Right lung (tissue), 10 donors: ENCODE results near the gene EOLA2. TPM values are rescaled to one million over a fixed set of nuclear protein-coding genes. Genes with fewer than 3 reads are reported as not detected.
"Not testable (repeated sequence)": the region's sequence is repeated elsewhere in the genome, so short reads cannot be mapped to it uniquely, and the experiment has no call there.

ENCODE experiments used
- DNase-seq, 2 donors: peaks; one replicate each; pipeline ENCODE4 v3.0.0-alpha.2; 2013
- long read RNA-seq, 8 donors: transcript quantifications; one replicate each; lab custom pipeline, GENCODE V29; 2026
- polyA plus RNA-seq, 5 donors: library from polyadenylated mRNA; unstranded; fragments of 120-200 nt; gene quantifications; one replicate each; pipeline versions ENCODE4 v1.2.1 to v1.2.3, GENCODE V29; 2013; ENCODE audit warnings: inconsistent platforms in 1 of 5, low replicate concordance in 1 of 5; ENCODE audit not compliant: insufficient read length in 5 of 5, insufficient read depth in 1 of 5

Gene EOLA2
- 10 to 100 TPM; 24.3 to 30.2 (median 27.1) TPM for polyA plus RNA-seq
- long read RNA-seq, donor 1, partial matches to known transcripts: 0 of 5 reads
- long read RNA-seq, donor 1, other reads (novel, unspliced or antisense): 0 of 5 reads
- long read RNA-seq, donor 2, partial matches to known transcripts: 0 of 3 reads
- long read RNA-seq, donor 2, other reads (novel, unspliced or antisense): 0 of 3 reads
- long read RNA-seq, donor 3, partial matches to known transcripts: 0 of 6 reads
- long read RNA-seq, donor 3, other reads (novel, unspliced or antisense): 0 of 6 reads
- long read RNA-seq, donor 4, partial matches to known transcripts: 0 of 2 reads
- long read RNA-seq, donor 4, other reads (novel, unspliced or antisense): 0 of 2 reads
- long read RNA-seq, donor 5, transcript CXorf40B-203 (5 exons, 1,653 nt): major isoform, 5 of 10 reads
- long read RNA-seq, donor 5, partial matches to known transcripts: 0 of 10 reads
- long read RNA-seq, donor 5, other reads (novel, unspliced or antisense): 0 of 10 reads
- long read RNA-seq, donor 6, partial matches to known transcripts: 0 of 7 reads
- long read RNA-seq, donor 6, other reads (novel, unspliced or antisense): 0 of 7 reads
- long read RNA-seq, donor 7, partial matches to known transcripts: 0 of 7 reads
- long read RNA-seq, donor 7, other reads (novel, unspliced or antisense): 0 of 7 reads
- long read RNA-seq, donor 8, partial matches to known transcripts: 0 of 2 reads
- long read RNA-seq, donor 8, other reads (novel, unspliced or antisense): 0 of 2 reads

DNA sequence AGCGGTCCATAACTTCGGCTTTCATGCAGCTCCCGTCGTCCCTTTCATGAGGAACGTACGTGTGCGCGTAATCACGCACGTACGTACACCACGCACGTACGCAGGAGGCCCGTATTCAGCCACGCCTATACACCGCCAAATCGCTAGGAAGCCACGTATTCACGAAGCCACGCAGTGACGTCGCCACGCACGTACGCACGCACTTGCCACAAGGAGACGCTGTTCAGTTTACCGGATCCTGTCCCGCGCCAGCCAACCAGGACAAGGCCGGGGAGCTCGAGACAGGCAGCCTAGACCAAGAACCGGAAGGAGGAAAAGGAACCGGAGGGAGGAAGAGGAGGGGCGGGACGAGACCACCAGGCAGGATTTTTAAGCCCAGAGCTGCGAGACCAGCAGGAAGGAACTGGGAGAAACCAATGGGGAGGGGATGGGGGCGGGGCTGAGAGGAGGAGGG is at the start of gene EOLA2:
Gene EOLA2 (minus strand): TSS at position 65 of the 454 bp plus-strand sequence. CDS start 4,617 bp downstream, outside the sequence.
- peak; percentile 94 to 96 for DNase-seq

DNA sequence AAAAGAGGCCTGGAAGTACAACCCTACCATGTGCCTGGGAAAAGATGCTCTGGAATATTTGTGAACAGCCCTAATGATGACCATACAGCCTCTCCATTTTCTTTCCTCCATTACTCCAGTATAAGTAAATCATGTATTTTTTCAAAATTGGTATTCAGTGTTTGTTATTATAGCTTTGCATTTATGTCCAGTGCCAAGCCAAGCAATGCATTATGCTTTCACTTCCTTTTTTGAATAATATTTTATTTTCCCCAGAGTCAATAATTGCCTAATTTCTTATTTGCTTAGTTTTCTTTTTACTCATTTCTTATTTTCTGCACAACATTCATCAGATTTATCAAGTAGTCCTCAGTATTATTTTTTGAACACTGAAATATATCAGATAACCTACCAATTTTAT is 49.3 kb upstream of the EOLA2 start:
- DNase-seq: no peak

DNA sequence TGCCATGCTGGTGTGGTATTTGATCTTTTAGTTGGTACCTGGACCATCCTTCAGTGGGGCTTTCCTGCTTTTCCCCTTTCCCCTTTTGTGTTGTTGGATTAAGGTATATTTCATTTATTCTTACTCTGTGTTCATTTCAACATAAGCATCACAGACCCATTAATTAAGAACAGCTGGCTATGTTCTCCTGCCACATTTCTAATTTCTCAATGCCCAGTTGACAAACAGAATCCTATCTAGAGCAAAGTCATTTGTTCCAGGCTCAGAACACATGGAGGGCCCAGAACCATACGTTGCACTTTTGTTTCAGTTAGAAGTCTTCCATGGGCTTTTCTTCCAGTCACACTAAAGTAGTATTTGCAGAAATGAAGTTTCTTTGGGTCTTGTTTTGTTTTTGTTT is 46.1 kb upstream of the EOLA2 start:
- DNase-seq: no peak

DNA sequence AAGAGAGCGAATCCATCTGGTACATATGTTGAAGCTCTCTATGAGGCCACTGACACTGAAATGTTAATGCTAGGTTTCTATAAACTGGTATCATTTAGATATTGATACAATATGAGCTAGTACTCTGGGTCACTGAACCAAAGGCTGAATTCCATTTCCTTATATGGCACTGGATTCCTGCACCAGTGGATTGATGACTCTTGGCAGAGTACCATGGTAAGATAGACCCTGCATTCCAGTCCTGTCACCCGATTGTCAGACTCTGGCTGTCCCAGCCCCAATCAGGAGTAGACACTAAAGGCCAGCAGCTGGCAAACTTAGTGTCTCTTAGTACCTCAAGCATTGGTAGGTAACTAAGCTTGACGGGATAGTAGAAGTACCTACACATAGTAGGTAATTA is 44.0 kb upstream of the EOLA2 start:
- no peak for DNase-seq

DNA sequence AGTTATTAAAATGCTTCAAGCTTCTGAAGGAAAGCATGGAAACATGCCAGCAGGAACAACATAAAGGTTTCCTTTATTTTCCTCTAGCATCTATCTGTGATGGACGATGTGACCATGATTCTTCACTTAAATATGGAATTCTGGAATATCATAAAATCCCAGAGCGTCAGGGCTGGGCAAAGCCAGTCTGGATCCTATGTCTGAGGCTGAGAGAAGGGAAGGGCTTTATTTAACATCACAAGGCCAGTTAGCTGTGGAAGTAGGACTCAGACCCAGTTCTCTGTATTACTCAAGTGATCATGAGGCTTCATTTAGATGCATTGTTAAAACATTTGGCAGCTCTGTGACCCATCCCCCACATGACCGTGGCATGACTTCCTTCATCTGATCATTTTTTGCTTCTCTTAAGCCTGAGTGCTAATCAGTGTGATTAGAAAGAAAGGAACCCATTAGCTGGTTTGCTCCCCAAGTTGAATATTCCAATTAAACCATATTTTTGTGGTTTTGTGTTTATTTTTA is 40.9 kb upstream of the EOLA2 start:
- no peak for DNase-seq

DNA sequence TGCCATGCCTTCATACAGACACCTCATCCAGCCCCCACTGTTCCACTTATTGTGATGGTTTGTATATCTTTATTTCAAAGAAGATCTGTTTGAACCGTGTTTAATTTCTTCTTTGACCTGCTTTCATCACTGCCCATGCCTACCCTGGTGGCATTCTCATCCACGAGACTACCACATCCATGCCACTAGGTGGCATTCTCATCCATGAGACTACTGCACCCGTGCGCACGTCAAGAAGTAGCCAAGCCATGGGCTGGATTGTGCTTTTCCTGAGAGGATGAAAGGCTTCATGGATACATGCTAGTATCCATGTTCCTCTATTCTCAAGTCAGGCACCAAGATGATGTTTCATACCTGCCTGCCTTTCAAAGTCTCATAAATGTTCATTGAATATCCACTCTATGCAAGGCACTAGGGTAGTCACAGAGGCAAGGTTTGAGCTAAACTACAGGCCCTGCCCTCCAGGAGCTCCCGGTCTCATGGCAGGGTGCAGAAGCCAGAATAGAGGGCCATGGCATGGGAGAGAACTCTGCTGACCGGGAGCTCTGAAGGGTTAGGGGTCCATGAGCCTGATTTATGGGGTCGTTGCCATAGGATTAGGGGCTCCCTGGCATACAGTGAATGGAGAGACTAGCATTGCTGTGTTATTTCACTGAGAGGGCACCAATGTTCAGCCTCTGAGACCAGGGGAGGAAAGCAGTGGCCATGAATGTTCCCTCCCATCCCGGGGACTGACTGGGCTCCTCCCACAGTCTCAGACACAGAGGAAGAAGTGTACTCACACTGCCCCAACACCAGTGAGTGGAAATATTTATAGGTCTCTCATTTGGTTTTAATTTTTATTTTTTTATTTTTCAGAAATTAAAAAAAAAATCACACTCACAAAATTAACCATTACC is 24.8 kb upstream of the EOLA2 start:
- DNase-seq: peak; percentile 30 to 44

DNA sequence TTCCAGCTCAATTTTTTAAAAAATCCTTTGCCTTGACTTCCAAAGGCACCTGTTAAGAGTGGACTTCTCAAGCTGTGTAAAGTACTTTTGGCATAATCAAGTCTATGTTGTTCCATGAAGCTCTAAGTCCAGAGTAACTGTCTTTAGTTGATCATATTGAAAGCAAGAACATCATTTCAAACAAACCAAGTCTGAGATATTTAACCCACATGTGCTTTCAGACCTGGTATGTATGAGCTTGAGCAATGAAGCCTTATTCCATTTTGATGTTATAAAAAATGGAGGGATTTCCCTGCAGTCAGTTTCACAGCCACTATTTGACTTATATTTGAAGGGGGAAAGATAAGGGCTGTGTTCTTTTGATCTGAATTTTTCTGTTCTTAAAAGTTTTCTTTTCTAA is 23.7 kb upstream of the EOLA2 start:
- no peak for DNase-seq

DNA sequence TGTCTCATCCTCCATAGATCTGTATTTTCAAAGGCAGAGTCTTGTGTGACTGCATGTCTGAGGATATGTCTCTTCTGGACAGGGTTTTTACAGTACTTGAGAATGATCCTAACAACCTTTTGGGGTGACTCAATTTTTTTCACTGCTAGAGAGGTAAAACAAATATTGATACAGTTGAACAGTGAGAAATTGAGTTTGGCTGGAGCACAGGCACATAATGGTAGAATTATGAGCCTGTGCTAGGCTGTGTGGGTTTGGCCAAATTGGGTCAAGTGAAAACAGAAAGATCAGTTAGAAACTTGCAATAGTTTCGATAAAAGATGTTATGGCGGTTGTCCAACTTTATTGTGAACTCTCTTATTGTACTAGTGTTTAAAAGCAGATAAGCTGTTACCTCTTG is 23.3 kb upstream of the EOLA2 start:
- DNase-seq: no peak

DNA sequence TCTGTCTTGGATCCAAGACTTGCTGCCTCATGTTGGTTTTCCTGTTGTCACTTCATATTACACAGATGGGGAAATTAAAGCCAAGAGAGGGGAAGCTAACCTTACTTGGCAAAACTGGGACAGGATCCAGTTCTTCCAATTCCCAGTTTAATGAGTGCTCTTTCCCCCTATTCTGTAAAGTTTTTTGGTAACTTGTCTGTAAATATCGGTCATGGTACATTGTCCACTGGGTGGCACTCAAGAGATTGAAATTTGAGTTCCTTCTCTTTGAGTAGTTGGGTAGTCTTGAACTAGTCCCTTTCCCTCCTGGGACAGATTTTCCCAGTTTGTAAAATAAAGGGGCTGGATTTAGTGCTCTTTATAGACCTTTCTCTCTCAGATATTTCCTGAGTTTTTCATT is 12.4 kb upstream of the EOLA2 start:
- DNase-seq: no peak

DNA sequence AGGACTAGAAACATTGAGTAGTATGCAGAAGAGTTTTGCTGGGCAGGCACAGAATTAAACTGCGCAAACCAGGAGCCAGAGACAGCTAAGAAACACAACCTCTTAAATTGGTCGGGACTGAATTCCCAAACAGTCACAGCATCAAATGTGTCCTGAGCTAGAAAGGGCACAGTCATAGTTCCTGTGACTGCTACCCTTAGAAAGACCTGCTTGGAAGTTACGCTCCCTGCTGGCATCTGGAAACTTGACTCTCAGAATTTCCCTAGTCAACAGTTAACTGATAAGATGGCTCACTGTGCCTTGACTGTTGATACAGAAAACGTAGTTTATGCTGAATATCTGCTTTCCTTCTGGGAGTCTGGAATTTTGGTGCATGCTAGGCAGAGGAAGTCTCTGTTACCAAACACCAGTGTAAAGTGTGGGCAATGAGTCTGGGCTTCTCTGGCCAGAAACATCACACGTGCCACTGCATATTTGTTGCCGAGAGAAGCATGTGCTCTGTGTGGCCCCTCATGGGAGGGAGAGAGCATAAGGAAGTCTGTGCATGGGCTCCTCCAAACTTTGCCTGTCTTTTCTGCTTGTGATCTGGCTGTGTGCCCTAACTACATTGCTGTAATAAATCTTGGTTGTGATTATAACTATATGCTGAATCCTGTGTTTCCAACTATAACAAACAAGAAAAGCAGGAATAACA is 11.6 kb upstream of the EOLA2 start:
- no peak for DNase-seq

DNA sequence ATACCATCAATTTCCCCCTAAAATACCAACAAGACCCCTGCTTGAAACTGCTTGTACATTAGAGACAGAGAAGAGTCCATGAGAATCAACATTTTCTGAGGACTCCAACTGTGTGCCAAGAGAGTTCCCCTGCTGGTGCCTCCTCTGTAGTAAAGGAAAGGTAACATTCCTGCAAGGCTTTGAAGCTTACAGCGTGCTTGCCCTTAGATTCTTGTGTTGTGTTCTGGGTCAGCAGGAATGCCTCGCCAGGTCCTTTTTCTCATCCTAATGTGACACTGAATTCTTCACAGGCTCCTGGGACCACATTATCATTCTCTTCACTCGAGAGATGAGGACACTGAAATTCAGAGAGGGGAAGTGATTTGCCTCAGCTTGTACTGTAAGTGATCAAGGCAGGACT is 9.7 kb upstream of the EOLA2 start:
- no peak for DNase-seq

DNA sequence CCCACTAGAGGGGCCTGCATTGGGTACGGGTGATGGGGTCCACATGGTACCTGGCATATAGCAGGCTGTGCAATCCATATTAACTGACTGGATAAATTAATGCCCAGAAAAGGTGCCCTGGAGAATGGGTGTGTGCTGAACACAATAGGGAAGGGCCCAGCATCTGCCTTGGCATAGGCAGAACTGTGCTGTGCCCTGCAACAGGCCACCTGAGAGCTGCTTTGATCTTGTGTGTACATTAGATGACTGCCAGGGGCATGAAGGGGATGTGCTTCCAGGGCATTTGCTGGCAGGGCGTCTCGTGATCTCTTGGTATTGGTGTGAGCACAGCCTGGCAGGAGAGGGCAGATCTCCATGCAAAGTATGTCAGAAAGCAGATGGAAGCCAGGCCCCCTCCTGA is 8.6 kb upstream of the EOLA2 start:
- DNase-seq: not testable (repeated sequence)

DNA sequence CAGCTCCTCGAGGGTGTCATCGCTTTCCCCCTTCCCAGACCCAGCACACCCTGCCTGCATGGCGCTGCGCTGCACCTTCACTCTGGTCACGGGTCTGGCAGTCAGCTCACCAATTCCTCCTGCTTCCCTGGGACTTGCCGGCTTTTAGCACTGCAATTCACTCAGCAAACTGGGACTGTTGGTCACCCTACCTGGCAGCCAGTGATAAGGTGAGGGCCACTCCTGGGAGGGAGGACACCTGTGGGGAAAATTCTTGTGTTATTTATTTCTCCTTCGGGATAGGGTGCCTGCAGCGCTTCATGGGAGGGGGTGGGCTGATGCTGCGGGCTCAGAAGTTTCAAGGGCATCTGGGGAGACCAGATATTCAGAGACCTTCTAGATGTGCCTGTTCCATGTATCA is 7.5 kb upstream of the EOLA2 start:
- not testable (repeated sequence) for DNase-seq

DNA sequence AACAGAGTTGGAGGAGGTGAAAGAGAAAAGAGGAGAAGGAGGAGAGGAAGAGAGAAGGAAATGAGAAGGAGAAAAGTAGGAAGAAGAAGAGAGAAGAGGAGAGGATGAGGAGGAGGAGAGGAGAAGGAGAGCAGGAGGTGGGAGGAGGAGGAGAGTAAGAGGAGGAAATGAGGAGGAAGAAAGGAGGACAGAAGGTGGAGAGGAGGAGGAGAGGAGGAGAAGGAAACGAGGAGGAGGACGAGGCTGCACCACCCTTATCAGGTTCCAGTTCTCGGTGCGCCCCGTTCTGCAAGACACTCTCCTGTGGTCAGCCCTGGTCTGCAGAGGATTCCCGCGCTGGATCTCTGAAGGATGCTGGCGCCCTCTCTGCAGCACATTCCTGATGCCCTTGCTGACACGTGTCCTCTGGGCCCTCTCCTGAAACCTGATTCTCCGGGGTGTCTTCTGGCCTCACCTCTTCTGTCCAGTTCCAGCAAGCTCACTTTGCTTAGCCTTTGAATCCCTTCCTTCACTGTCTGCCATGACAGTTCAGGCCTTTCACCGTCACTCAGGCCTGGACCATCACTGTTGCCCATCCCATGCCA is 6.9 kb upstream of the EOLA2 start:
- not testable (repeated sequence) for DNase-seq

DNA sequence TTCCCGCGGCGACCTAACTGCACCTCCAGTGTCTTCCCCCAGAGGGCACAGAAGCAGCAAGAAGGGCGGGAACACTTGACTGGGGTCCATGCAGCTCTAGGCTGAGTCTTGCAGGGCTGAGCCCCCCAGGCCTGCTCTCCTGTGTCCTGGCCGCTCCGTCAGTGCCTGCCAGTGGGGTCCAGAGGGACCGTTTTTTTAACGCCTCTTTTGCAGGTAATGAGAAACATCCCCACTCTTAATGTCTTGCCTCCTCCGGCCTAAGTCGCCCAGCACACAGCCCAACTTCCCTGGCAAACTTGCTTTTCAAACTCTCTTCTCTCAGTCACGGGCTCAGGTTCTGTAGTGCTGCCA is 2.4 kb upstream of the EOLA2 start:
- not testable (repeated sequence) for DNase-seq

DNA sequence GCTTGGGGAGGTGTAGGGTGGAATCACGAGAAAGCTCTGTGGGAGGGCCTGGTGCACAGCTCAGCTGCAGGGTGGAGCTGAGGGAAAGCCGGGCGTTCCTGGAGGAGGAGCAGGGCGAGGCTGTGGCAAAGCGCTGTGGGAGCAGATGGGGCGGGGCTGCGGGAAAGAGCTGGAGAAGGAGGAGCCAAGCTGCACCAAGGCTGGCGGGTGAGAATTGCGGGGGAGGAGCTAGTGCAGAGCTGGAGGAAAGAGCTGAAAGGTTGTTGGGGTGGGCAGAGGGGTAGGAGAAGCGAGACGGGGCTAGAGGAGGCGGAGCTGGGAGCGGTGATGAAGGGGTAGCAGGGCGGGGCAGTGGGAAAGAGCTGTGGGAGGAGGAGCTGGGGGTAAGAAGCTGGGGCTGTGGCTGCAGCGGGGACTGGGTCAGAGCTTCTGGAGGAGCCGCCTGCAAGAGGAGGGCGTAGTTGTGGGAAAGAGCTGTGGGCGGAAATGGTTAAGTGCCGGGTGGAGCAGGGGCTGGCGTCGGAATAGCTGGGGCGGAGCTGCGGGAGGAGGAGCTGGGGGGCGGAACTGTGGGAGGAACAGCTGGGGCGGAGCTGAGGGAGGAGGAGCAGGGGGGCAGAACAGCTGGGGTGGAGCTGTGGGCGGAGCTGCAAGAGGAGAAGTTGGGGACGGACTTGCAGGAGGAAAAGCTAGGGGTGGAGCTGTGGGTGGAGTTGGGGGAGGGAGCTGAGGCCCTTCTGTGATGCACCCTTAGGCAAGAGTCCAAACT is 1.8 kb upstream of the EOLA2 start:
- DNase-seq: peak; percentile 92 to 94

DNA sequence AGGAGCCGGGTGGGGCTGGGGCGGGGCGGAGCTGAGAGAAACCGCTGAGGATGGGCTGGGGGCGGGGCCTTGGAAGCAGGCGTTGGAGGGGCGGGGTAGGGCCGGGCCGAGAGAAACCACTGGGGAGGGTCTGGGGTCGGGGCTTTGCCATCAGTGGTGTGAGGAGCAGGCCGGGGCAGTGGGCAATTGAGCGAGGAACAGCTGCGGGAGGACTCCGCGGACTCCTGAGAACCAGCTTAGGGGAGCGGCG is 1.3 kb upstream of the EOLA2 start:
- DNase-seq: no peak

DNA sequence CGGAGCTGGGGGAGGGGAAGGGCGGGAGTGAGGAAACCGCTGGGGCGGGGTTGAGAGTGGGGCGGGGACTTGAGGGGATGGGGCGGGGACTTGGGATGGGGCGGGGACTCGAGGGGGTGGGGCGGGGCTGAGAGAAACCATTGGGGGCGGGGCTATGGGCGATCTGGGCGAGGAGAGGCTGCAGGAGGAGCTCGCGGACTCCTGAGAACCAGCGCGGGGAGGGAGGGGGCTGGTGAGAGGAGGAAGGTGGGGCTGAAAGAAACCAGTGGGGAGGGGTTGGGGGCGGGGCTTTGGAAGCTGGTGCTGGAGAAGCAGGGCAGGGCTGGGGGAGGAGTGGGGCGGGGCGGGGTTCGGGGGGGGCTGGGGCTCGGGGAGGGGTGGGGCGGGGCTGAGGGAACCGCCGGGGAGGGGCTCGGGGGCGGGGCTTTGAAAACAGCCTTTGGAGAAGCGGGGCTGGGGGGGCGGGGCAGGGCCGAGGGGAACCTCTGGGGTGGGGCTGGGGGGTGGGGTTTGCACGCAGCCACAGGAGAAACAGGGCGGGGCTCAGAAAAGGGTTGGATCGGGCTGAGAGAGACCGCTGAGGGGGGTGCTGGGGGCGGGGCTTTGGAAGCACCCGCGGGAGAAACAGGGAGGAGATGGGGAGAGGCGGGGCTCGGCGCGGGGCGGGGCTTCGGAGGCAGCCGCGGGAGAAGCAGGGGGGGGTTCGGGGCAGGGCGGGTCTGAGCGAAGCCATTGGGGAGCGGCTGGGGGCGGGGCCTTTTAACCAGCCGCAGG is 777 bp upstream of the EOLA2 start:
- peak; percentile 88 for DNase-seq

DNA sequence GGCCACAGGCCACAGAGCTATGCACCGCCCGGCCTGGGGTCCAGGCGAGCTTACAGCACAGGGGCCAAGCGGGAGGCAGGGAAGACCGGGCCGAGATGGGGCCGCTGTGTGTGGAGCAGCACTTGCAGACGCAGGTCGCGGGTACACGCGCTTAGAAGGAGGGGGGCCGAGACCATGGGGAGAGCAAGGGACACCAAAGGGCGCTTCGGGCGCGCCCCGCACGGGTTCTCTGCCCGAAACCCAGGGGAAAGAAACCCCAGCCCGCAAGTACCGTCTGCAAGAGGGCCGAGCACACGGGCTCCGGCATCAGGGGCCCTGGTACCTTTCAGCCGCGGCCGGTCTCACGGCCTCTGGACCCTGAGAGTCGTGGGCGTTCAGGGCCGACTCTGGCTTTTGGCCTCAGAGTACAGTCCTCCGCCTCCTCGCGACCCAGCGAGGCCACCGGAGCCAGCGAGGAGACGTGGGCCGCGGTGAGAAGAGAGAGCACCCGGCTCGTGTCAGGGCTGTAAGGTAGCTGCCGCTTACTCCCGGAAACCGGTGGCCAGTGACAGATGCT is 342 bp downstream of the EOLA2 start:
- DNase-seq: no peak
